ENCODE results near the gene MPO. TPM values are rescaled to one million over a fixed set of nuclear protein-coding genes. Genes with fewer than 3 reads are reported as not detected.

The MPO gene
- total RNA-seq, 1 donor from 2014 or later = 0.35 TPM

DNA sequence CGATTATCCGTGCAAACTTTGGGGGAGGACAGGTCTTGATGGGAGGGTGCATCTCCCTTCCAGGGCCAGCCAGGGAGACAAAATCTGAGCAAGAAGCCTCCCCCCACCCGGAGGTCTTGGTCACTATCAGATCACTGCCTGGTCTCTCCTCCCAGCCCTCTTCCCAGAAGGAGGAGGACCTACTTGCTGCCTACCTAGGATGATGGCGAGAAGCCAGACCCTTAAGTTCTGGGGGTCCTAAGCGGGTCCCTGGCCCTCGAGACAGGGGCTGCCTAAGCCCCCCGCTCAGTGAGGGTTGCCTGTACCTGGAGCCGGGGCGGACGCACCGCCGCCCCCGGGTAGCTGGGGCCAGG is 43.3 kb upstream of the MPO start:
- H3K27ac ChIP-seq = peak overlapping the region; percentile 65
- no peaks in the 10 kb centered on the region for H3K4me1 ChIP-seq
- H3K36me3 ChIP-seq = no peaks in the 10 kb centered on the region
- intact Hi-C loops (cut with DNase I) = no loop called here
- TF ChIP-seq CTCF (IDR thresholded peaks at IDR 0.05) = no peak
- peak overlapping the region; percentile 71 for H3K4me3 ChIP-seq
- no peak for ATAC-seq
- no peaks in the 10 kb centered on the region for H3K27me3 ChIP-seq
- no peak for DNase-seq
- no peaks in the 10 kb centered on the region for H3K9me3 ChIP-seq

GRCh38 chr17:58323366-58324055 is 42.8 kb upstream of the MPO start:
- Histone ChIP-seq H3K9me3 (no peaks in the 10 kb centered on the region), H3K36me3 (no peaks in the 10 kb centered on the region), H3K4me1 (no peaks in the 10 kb centered on the region), H3K27ac (peak overlapping the region; percentile 65), H3K27me3 (no peaks in the 10 kb centered on the region), H3K4me3 (peak overlapping the region; percentile 71)
- no peak for ATAC-seq
- DNase-seq = no peak
- intact Hi-C loops (cut with DNase I) = no loop called here
- TF ChIP-seq CTCF (IDR thresholded peaks at IDR 0.05) = no peak

DNA sequence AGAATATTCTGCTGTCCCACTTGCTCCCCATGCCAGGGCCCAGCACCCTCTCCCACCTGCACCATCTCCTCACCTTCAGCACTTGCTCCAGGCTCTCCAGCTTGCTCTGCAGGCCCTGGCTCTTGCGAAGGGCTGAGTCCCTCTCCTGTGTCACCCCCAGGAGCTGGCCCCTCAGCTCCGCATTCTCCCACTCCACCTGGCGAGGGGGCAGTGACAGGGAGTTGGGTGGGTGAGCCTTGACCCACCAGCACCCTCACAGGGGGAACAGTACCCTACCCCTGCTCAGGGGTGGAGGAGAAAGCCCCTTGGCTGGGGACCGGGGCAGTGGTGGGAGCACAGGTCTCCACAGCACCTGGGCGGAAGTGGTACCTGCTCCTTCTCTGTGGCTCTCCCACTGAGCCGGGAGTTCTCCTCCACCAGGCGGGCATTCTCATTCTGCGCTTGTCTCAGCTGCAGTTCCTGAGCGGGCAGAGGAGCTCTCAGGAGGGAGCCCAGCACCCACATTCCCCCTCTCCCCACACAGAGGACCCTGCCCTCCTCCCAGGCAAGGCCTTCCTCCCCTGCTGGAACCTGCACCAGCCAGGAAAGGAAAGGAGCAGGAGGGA is 41.9 kb upstream of the MPO start:
- Histone ChIP-seq H3K27me3 (no peaks in the 10 kb centered on the region), H3K27ac (no peak overlapping the region), H3K9me3 (no peaks in the 10 kb centered on the region), H3K4me1 (no peaks in the 10 kb centered on the region), H3K4me3 (no peak overlapping the region), H3K36me3 (no peaks in the 10 kb centered on the region)
- DNase-seq = peak; percentile 59
- ATAC-seq = no peak
- intact Hi-C loops (cut with DNase I) = no loop called here
- TF ChIP-seq CTCF (IDR thresholded peaks at IDR 0.05) = no peak

GRCh38 chr17:58321571-58322525 is 41.1 kb upstream of the MPO start:
- Histone ChIP-seq H3K4me1 (no peaks in the 10 kb centered on the region), H3K4me3 (no peak overlapping the region), H3K9me3 (no peaks in the 10 kb centered on the region), H3K27ac (no peak overlapping the region), H3K27me3 (no peaks in the 10 kb centered on the region), H3K36me3 (no peaks in the 10 kb centered on the region)
- no peak for ATAC-seq
- peak; percentile 52 for DNase-seq
- TF ChIP-seq CTCF (IDR thresholded peaks at IDR 0.05) = no peak
- intact Hi-C loops (cut with DNase I) = no loop called here

DNA sequence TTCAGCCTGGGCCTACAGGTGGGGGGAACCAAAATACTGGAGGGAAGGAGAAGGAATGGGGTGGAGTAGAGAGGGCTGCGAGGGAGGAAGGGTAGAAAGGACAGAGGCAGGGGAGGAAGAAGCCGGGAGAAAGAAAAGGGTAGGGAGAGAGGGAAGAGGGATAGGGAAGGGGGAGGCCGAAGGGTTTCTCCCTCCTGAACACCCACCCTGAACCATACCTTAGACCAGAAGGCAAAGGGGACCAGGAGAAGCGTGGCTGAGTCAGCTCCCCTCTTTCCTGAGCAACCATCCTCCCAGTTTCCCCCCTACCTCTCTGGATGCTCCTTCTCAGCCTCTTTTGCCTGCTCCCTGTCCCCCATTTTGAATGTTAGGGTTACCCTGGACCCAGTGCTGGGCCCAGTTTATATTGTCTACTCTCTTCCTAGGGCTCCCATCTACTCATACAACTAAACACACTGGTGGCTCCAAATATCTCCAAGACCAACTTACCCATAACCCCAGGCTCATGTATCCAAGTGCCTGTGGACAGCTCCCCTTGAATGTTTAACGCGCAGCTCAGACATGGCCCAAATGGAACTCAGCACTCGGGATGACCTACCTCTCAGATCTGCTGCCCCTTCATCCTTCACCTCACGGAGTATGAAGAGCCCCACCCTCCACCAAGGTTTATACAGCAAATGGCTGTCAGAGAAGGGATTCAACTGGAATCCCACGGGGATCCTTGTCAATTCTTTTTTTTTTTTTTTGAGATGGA is 40.0 kb upstream of the MPO start:
- Histone ChIP-seq H3K4me3 (no peak overlapping the region), H3K4me1 (no peaks in the 10 kb centered on the region), H3K27me3 (no peaks in the 10 kb centered on the region), H3K9me3 (no peaks in the 10 kb centered on the region), H3K36me3 (no peaks in the 10 kb centered on the region), H3K27ac (no peak overlapping the region)
- no peak for ATAC-seq
- peak; percentile 18 for DNase-seq
- intact Hi-C loops (cut with DNase I) = no loop called here
- no peak for TF ChIP-seq CTCF (IDR thresholded peaks at IDR 0.05)
